COR-L47 (cell line): Measurements from ENCODE around the gene ZFP3.
"Not testable (repeated sequence)": the region's sequence is repeated elsewhere in the genome, so short reads cannot be mapped to it uniquely, and the experiment has no call there.

ENCODE experiments used
- DNase-seq: peaks from one replicate; lab custom pipeline; 2025; lab: John Stamatoyannopoulos, UW

ZFP3 gene

GRCh38 chr17:5078106-5079028 is at the start of gene ZFP3:
TSS of gene ZFP3 (plus strand) at chr17:5078467. CDS start at chr17:5091505, 13,038 bp downstream.
- DNase-seq = peak; percentile 62

- DNase-seq = not testable (repeated sequence)
These were observed 48.1 kb upstream of the ZFP3 start for GRCh38 chr17:5030168-5030567.

DNA sequence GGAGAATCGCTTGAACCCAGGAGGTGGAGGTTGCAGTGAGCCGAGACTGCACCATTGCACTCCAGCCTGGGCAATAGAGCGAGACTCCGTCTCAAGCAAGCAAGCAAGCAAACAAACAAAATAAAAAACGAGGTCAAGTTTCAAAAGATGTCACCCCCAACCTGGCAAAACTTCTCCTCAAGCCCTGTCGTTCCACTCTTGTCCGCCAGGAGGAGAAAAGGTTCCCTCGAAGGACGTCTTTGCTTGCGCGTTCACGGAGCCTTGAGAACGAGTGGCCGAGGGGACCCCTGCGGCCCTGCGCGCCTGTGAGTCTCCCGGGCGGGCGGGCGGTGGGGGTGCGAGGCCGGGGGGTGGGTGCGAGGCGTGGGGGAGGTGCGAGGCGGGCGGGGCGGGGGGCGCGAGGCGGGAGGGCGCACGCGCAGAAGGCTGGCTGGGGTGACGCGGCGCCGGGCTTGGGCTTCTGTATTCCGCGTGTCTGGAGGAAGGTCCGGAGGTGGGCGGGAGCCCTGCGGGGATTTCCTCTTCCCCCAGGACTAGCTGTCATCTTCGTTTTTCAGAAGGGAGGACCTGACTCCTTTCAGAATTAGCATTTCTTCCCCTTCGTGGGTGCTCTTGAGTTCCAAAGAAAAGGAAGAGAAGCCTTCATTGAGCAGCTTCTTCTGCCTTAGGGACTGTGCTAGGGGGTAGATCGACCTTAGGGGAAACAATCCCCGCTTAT is 46.7 kb upstream of the ZFP3 start:
- DNase-seq = peak; percentile 71

DNA sequence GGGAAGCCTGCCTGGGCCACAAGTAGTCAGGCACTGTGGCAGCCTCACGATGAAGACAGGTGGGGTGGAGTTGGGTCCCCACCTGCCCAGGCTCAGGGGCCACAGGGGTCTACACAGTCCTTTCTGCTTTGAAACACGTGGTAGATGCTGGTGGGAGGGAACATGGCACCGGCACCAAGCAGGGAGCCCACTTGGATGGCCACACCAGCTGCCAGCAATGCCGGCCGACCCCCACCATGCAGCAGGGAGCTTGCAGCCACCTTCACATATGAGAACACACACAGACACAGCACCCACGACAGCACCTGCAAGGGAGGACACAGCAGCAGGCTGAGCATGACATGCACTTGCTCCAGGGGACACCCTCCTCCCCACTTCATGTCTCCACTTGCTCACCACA is 45.4 kb upstream of the ZFP3 start:
- no peak for DNase-seq

DNA sequence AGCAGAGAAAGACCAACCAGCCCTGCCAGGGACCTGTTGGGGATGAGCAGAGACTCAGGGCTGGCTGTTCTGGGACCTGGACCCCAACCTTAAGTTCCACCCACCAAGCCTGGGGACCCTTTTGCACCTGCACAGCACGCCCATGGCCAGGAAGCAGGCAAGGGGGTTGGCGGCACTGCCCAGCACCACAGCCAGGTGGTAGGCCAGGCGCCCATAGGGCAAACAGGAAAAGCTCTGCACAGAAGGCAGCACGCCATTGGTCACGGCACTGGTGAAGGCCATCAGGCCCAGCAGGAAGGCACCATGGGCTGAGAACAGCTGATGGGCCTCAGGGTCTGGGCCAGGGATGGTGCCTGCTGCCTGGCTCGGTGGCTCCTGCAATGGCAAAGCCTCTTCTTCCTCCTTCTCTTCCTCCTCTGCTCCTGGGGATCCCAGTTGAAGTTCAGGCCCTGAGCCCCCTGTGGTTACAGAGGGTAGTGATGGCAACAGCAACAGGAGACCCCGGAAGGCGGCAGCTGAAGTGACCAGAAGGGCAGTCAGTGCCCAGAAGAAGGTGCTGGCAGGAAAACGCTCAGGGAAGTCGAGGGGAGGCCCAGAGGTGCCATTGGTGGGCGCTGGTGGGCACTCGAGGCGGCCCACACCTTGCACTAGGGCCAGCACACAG is 44.8 kb upstream of the ZFP3 start:
- DNase-seq = no peak

- no peak for DNase-seq
These were observed 44.2 kb upstream of the ZFP3 start for GRCh38 chr17:5034063-5034462.

GRCh38 chr17:5034651-5035050 is 43.6 kb upstream of the ZFP3 start:
- DNase-seq = no peak

DNA sequence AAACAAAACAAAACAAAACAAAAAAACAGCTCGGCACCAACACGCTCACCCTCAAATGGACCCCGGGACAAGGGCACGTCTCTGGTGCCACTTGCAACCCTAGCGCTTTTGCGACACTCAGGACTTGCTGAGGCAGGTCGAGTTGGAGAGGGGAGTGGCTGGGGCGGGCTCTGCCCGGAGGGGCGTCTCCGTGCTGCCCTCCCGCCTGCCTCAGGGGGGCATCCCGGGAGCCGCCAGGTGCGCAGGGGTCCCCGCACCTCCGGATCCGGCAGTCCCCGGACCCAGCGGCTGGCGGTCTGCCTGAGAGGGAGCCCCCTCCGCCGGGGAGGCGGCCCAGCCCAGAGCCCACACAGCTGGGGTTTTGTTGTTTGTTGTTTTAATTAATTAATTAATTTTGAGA is 43.0 kb upstream of the ZFP3 start, which contains the start of gene SLC52A1:
Gene SLC52A1 (minus strand): TSS at position 112 of the 400 bp plus-strand sequence. CDS start 820 bp downstream, outside the sequence.
- no peak for DNase-seq

DNA sequence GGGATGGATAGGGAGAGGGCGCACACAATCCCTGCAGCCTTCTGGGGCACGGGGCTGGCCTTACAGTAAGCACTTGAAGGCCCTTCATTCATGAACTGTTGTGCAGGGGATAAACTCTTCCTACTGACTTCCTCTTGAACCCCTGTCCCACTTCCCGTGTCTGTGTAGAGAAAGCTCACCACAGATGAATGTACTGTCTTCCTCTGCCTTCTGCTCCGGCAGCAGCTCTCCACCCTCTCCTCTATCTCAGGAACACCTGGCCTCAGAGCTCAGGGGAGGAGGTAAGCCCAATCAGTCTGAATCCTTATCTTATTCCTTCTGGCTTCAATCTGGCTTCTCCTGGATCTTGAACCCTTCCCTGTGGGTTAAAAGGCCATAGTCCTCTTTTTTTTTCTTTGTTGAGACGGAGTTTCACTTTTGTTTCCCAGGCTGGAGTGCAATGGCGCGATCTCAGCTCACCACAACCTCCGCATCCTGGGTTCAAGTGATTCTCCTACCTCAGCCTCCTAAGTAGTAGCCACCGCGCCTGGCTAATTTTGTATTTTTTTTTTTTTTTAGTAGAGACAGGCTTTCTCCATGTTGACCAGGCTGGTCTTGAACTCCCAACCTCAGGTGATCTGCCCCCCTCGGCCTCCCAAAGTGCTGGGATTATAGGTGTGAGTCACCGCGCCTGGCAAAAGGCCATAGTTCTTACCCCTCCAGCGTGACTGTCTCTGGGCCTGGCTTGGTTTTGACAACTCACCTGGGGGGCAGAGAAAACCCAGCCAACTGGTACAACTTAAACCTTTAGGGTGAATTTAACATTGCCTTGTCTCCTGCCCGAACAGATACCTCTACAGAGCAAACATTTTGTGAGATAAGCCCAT is 35.9 kb upstream of the ZFP3 start:
- DNase-seq = no peak

GRCh38 chr17:5043524-5043923 is 34.7 kb upstream of the ZFP3 start:
- DNase-seq = no peak

GRCh38 chr17:5044630-5045029 is 33.6 kb upstream of the ZFP3 start:
- DNase-seq = no peak

DNA sequence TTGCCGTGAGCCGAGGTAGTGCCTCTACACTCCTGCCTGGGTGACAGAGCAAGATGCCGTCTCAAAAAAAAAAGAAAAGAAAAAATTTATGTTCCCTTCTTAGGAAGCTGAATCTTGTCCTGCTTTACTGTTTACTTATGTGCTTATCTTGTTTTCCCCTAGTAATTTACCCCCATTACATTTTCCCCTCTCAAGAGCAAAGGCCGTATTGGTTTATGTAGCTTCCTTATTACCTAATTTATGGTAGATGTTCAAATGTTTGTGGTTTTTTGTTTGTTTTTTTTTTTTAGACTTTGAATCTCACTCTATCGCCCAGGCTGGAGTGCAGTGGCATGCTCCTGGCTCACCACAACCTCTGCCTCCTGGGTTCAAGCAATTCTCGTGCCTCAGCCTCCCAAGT is 32.8 kb upstream of the ZFP3 start:
- no peak for DNase-seq

- no peak for DNase-seq
These were observed 30.8 kb upstream of the ZFP3 start for GRCh38 chr17:5047446-5047845.

DNA sequence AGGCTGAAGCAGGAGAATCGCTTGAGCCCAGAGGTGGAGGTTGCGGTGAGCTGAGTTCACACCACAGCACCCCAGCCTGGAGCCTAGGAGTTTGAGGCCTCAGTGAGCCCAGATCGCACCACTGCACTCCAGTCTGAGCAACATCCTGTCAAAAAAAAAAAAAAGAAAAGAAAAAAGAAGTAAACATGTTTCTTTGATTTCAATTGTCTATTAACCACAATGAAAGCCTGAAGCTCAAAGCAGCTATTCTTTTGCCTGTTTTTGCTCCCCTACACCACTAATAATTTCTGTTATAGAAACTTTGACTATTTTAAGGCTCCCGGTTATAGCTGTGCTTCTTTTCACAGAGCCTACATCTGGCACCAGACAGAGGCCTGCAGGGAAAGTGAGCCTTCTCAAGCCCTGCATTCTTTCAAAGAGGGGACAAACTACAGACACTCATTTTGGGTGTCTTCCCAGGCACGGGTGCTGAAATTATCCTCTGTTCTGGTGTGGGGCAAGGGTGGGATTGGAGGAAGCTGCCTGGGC is 28.9 kb upstream of the ZFP3 start:
- no peak for DNase-seq

DNA sequence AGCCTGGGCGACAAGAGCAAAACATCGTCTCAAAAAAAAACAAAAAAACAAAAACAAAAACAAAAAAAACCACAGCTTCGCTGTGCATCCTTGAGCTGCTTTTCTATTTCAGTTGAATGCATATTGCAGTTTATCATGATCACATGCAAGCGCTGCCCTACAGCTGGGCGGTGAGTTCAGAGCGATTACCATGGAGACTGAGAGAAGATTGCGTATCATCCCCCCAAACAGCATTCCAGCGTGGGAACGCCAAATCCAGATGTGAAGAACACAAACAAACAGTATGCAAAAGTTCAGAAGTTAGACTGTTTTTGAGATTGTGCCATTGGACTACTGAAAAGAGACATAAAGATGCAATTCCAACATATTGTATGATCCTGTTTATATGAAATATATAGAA is 28.0 kb upstream of the ZFP3 start:
- DNase-seq = no peak

- no peak for DNase-seq
These were observed 22.7 kb upstream of the ZFP3 start for GRCh38 chr17:5055543-5055942.

DNA sequence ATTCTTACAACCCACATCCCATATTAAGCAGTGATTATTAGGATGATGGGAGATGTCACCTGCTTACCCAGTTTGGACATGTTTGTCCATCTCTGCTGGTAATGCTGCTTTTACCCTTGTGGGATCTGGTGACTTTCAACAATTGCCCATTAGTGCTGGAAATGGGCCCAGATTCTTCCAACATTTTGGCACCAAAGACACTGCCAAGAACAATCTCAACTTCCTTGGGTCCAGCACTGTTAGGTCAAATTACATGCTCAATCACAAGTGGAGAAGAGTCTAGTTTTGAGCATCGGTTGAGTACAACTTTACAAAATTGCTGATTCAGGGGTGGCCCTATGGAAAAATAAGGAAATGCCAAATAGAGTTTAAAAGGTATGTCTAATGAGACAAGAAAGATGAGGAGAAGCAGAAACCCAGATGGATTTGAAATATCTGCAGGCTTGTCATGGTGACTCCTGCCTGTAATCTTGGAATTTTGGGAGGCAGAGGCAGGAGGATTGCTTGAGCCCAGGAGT is 13.0 kb upstream of the ZFP3 start:
- no peak for DNase-seq

- no peak for DNase-seq
These were observed 10.0 kb upstream of the ZFP3 start for GRCh38 chr17:5068236-5068635.

DNA sequence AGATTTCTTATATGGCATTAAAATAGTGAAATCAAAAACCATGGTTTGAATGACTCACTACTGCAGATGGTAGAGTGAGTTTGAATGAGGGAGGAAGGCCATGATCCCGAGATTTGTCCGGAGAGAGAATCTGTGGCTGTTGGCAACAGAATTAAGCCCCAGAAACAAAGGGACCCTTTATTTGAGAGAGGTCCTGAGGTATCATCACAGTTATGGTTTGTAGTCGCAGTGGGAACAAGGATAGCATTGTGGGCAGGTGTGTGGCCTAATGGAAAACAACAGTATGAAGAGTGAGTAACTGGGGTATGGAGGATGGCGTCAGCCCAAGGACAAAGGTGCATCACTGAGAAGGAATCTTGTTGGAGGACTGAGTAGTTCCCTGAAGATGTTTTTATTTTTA is 8.5 kb upstream of the ZFP3 start:
- no peak for DNase-seq

GRCh38 chr17:5075472-5075871 is 2.8 kb upstream of the ZFP3 start:
- not testable (repeated sequence) for DNase-seq

- not testable (repeated sequence) for DNase-seq
These were observed 992 bp upstream of the ZFP3 start for GRCh38 chr17:5077275-5077674.
